22Rv1 (cell line): ENCODE measurements around the gene RPS27.

Experiments used
- ZFX ChIP-seq: fragments of 450-650 bp; IDR thresholded peaks from 2 replicates; pipeline ENCODE4 v1.6.1; 2017; ENCODE audit warnings: antibody characterized with exemption, borderline replicate concordance
- TF ChIP-seq, protein P1 (sequence below): fragments of 450-650 bp; IDR thresholded peaks from 2 replicates; pipeline ENCODE4 v1.5.1; 2017; ENCODE audit warnings: mild to moderate bottlenecking

DNA sequence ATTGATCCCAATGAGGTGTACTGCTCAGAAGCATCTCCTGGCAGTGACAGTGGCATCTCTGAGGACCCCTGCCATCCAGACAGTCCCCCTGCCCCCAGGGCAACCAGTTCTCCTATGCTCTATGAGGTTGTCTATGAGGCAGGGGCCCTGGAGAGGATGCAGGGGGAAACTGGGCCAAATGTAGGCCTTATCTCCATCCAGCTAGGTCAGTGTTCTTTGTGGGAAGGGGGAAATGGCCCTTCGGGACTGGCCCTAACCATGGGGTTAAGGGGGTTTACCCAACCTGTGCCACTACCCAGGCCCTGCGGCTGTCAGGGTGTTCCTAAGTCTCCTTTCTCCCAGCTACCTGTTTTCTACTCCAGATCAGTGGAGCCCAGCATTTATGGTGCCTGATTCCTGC lies 21.6 kb upstream of the RPS27 start:
- TF ChIP-seq, protein P1, sequence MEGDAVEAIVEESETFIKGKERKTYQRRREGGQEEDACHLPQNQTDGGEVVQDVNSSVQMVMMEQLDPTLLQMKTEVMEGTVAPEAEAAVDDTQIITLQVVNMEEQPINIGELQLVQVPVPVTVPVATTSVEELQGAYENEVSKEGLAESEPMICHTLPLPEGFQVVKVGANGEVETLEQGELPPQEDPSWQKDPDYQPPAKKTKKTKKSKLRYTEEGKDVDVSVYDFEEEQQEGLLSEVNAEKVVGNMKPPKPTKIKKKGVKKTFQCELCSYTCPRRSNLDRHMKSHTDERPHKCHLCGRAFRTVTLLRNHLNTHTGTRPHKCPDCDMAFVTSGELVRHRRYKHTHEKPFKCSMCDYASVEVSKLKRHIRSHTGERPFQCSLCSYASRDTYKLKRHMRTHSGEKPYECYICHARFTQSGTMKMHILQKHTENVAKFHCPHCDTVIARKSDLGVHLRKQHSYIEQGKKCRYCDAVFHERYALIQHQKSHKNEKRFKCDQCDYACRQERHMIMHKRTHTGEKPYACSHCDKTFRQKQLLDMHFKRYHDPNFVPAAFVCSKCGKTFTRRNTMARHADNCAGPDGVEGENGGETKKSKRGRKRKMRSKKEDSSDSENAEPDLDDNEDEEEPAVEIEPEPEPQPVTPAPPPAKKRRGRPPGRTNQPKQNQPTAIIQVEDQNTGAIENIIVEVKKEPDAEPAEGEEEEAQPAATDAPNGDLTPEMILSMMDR = no peak
- TF ChIP-seq ZFX = no peak
